Type B pancreatic cell (in vitro differentiated cells): ENCODE results near the gene CFAP73. TPM values are rescaled to one million over a fixed set of nuclear protein-coding genes. Genes with fewer than 3 reads are reported as not detected.
A peak's percentile ranks its signal among the peaks of the same experiment; 100 is the strongest.
"Not testable (repeated sequence)": the region's sequence is repeated elsewhere in the genome, so short reads cannot be mapped to it uniquely, and the experiment has no call there.

Experiments used
- DNase-seq: peaks from one replicate; pipeline ENCODE4 v3.0.0; 2021; ENCODE audit warnings: mixed read lengths; ENCODE audit not compliant: unreplicated experiment; ENCODE audit errors: extremely low spot score
- H3K27ac Mint-ChIP-seq: 2 replicates; pipeline ENCODE4 v1.8.0; 2021; ENCODE audit warnings: mild to moderate bottlenecking, mixed read lengths
- H3K27me3 Mint-ChIP-seq: 2 replicates; pipeline ENCODE4 v1.8.0; 2021; ENCODE audit warnings: mixed read lengths
- H3K36me3 Mint-ChIP-seq: 2 replicates; pipeline ENCODE4 v1.8.0; 2021; ENCODE audit warnings: mixed read lengths
- H3K4me1 Mint-ChIP-seq: one replicate; pipeline ENCODE4 v1.8.0; 2021; ENCODE audit warnings: mixed read lengths; ENCODE audit not compliant: unreplicated experiment
- H3K4me3 Mint-ChIP-seq: 2 replicates; pipeline ENCODE4 v1.8.0; 2021; ENCODE audit warnings: mild to moderate bottlenecking, mixed read lengths
- H3K9me3 Mint-ChIP-seq: 2 replicates; pipeline ENCODE4 v1.8.0; 2021; ENCODE audit warnings: mixed read lengths
- total RNA-seq: library from RNA; stranded (reverse); gene quantifications from 2 replicates; pipeline ENCODE4 v1.2.1, GENCODE V29; 2021; ENCODE audit warnings: low replicate concordance
- TF ChIP-seq, protein P1 (sequence below): fragments of 200-600 bp; sonication (generic); conservative IDR thresholded peaks from 2 replicates; pipeline ENCODE4 v1.5.0; 2021; ENCODE audit warnings: antibody characterized with exemption, mild to moderate bottlenecking

The CFAP73 gene
- total RNA-seq, 1 donor from 2014 or later: 0.27 TPM

DNA sequence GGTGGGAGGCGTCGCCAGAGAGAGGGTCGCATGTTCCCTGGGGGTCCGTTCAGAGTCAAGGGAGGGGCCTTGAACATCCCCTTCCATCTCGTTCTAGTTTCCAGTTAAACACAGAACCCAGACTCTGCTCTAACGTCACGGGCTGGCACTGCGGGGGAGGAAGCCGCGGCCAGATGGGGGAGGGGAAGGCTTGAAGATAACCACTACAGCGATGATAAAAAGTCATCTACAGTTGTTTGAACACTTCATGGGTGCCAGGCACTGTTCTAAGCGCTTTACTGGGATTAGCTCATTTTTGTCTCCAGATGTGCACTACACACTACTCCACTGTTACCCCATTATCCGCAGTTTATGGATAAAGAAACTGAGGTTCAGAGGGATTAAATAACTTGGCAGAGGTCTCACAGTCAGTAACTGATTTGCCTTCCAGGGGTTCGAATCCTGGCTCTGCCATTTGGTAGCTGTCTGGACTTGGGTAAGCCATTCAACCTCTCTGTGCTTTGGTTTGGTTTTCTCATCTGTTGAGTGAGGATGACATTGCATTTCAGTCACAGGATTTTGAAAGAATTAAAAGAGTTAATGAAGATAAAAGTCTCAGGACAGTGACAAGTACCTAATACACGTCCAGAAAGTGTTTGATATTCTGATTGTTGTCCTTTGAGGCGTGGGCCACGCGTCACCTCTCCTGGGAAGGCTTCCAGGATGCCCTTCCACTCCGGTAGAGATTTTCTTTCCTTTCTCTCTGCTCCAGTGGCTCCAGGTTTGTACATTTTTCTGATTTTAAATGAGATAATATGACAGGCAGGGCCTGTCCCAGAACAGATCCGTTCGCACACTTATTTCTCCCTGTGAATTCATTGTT is 13.2 kb upstream of the CFAP73 start:
- peak overlapping the region; percentile 39 for H3K4me3 Mint-ChIP-seq
- H3K27ac Mint-ChIP-seq: no peak overlapping the region
- no peak for DNase-seq

DNA sequence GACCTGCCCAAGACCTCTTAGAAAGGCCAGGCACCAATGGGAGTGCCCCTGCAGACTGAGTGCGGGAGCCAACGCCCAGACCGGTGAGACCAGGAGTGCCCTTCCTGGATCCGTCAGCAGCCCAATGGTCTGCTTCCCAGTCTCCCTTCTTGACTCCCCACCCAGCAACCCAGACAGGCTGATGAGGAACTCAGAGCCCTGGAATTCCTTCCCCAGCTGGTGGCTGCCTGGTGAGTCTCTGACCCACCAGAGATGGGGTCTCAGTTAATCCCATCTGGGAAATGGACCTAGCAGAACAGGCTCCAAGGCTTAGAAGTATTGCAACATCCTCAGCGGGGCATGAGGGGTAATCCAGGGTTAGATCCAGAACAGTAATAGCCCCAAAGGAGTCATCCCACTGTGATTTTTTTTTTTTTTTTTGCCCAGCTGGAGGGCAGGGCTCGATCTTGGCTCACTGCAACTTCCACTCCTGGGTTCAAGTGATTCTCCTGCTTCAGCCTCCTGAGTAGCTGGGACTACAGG is 12.5 kb upstream of the CFAP73 start:
- TF ChIP-seq, protein P1, sequence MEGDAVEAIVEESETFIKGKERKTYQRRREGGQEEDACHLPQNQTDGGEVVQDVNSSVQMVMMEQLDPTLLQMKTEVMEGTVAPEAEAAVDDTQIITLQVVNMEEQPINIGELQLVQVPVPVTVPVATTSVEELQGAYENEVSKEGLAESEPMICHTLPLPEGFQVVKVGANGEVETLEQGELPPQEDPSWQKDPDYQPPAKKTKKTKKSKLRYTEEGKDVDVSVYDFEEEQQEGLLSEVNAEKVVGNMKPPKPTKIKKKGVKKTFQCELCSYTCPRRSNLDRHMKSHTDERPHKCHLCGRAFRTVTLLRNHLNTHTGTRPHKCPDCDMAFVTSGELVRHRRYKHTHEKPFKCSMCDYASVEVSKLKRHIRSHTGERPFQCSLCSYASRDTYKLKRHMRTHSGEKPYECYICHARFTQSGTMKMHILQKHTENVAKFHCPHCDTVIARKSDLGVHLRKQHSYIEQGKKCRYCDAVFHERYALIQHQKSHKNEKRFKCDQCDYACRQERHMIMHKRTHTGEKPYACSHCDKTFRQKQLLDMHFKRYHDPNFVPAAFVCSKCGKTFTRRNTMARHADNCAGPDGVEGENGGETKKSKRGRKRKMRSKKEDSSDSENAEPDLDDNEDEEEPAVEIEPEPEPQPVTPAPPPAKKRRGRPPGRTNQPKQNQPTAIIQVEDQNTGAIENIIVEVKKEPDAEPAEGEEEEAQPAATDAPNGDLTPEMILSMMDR: no peak
- Mint-ChIP-seq H3K4me1 (no peaks in the 10 kb centered on the region), H3K27me3 (peaks cover 33% of the 10 kb centered on the region), H3K36me3 (no peaks in the 10 kb centered on the region), H3K27ac (no peak overlapping the region), H3K9me3 (no peaks in the 10 kb centered on the region), H3K4me3 (no peak overlapping the region)
- no peak for DNase-seq

More for the DNA sequence above, 13.2 kb upstream of the CFAP73 start:
- TF ChIP-seq, protein P1: no peak
- peaks cover 38% of the 10 kb centered on the region for H3K27me3 Mint-ChIP-seq
- H3K9me3 Mint-ChIP-seq: no peaks in the 10 kb centered on the region
- no peaks in the 10 kb centered on the region for H3K4me1 Mint-ChIP-seq
- H3K36me3 Mint-ChIP-seq: no peaks in the 10 kb centered on the region

DNA sequence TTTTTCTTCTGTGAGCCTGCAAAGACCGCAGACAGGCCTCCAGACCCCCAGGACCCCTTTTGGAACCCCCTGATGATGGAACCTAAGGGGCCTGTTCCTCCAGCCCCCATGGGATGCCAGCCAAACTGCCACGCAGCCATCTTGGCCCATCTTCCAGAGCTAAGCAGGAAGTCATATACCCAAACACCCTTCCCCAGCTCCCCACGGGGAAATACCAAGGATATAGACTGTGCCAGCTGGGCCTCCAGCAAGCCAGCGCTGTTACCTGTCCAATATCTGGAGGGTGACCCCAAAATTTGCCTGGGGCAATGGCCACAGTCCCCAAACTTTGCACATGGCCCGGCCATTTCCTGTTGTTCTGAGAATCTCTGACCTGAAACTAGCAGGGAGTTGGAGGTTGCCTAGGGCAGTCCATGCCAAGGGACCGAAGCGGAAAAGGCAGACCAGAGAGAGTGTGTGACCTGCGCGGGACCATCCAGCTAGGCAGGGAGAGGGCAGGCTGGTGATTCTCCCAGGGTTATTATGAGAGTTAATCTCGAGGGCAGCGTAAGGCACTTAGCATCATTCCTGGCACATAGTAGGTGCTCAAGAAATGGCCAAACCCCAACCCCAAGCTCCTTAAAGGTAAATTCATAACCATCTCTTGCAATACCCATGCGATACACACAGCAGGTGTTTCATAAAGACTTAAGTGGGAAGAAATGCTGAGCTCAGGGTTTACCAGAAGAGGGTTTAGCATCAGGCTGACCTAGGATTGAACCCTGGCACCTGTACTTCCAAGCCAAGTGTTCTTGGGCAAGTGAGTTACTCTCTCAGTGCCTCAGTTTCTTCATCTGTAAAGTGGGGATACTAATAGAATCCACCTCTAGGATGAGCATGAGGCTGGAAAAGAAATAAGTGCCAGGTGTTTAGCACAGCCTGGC is 11.4 kb upstream of the CFAP73 start:
- no peaks in the 10 kb centered on the region for H3K9me3 Mint-ChIP-seq
- peaks cover 25% of the 10 kb centered on the region for H3K27me3 Mint-ChIP-seq
- DNase-seq: no peak

DNA sequence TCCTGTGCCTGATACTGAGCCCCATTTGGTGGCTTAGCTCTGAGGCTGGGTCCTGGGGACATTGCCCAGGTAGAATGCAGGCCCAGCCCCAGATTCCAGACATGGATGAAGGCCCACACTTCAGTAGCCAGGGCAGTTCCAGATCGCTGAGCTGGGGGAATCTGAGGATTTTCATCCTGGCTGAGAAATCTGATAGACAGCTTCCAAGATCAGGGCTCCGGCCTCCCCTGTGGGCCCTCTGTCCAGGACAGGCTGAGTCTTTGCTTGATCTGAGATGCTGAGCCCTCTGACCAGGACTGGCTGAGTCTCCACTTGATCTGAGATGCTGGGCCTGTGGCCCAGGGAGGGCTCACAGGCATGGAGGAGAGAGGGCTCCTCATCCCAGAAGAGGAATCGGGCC is 10.7 kb upstream of the CFAP73 start:
- H3K27ac Mint-ChIP-seq: no peak overlapping the region
- no peaks in the 10 kb centered on the region for H3K36me3 Mint-ChIP-seq
- DNase-seq: no peak
- H3K4me3 Mint-ChIP-seq: no peak overlapping the region
- peaks cover 25% of the 10 kb centered on the region for H3K27me3 Mint-ChIP-seq
- H3K4me1 Mint-ChIP-seq: no peaks in the 10 kb centered on the region
- H3K9me3 Mint-ChIP-seq: no peaks in the 10 kb centered on the region
- TF ChIP-seq, protein P1: no peak

More for the DNA sequence above, 11.4 kb upstream of the CFAP73 start:
- no peaks in the 10 kb centered on the region for H3K36me3 Mint-ChIP-seq
- H3K27ac Mint-ChIP-seq: no peak overlapping the region
- H3K4me1 Mint-ChIP-seq: no peaks in the 10 kb centered on the region
- TF ChIP-seq, protein P1: no peak
- H3K4me3 Mint-ChIP-seq: no peak overlapping the region

DNA sequence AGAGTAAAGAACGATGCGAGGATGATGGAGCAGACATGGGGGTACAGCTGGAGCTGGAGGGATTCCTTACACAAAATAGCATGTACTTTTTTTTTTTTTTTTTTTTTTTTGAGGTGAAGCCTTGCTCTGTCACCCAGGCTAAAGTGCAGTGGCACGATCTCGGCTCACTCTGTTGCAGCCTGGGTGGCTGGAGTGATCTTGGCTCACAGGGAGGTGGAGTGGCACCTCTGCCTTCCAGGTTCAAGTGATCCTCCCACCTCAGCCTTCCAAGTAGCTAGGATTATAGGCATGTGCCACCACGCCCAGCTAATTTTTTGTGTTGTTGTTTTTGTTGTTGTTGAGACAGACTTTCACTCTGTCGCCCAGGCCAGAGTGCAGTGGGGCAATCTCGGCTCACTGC is 8.8 kb upstream of the CFAP73 start:
- H3K4me3 Mint-ChIP-seq: no peak overlapping the region
- no peak for DNase-seq

DNA sequence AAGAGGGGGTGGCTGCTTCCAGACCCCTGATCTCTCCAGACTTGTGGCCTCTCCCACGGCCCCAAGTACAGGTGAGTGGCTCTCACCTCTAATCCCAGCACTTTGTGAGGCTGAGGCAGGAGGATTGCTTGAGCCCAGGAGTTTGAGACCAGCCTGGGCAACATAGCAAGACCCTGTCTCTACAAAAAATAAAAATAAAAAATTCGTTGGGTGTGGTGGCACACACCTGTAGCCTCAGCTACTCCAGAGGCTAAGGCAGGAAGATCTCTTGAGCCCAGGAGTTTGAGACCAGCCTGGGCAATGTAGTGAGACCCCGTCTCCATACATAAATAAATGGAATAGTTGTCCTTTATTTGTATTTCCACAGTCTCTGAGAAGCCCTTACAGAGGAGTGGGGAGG is 7.8 kb upstream of the CFAP73 start:
- DNase-seq, H3K4me3 Mint-ChIP-seq, H3K4me1 Mint-ChIP-seq, H3K27me3 Mint-ChIP-seq, H3K36me3 Mint-ChIP-seq, H3K27ac Mint-ChIP-seq, H3K9me3 Mint-ChIP-seq: not testable (repeated sequence)

More for the DNA sequence above, 8.8 kb upstream of the CFAP73 start:
- no peaks in the 10 kb centered on the region for H3K9me3 Mint-ChIP-seq
- peaks cover 14% of the 10 kb centered on the region for H3K27me3 Mint-ChIP-seq
- no peaks in the 10 kb centered on the region for H3K4me1 Mint-ChIP-seq
- no peaks in the 10 kb centered on the region for H3K36me3 Mint-ChIP-seq
- TF ChIP-seq, protein P1: no peak
- no peak overlapping the region for H3K27ac Mint-ChIP-seq
